Suppressor macrophage treated with lipopolysaccharide for 4 hours (primary cell): Measurements from ENCODE around the gene ACAA1.
"Not testable (repeated sequence)": the region's sequence is repeated elsewhere in the genome, so short reads cannot be mapped to it uniquely, and the experiment has no call there.

Source experiments
- DNase-seq: peaks from one replicate; pipeline ENCODE4 v3.0.0-alpha.2; 2020

ACAA1 gene

DNA sequence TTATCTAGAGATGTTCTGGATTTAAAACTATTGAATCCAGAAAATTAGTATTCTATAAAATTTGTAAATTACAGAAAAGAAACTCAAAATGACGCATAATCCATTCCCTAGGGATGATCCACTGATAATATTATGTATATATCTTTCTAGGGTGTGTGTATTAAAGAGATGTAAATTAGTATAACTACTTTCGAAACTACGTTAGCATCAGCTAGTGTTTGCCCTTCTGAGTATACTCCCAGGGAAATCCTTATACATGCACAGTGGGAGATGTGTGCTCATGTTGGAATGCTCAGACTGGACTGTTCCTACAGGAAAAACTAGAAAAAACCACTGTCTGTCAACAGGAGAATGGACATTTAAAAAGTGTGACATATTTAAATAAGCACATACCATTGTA is 36.4 kb downstream of the ACAA1 start:
- DNase-seq: no peak

DNA sequence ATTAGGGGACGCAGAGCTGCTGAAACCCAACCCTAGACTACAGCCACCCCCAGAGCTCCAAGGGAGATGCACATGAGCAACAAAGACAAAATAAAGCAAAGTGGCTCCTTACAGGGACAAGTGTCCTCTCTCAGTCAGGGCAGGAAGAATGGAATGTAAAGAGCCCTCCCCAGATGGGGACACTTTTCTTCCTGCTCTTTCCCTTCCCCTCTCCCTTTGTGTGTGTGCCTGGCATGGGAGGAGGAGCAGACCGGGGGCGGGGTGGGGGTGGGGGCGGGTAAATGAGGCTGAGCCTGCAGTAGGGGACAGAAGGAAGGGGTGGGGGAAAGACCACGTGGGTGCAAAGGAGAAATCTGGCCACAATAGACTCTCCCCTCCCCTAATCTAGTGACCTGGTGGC is 37.4 kb downstream of the ACAA1 start:
- DNase-seq: no peak

DNA sequence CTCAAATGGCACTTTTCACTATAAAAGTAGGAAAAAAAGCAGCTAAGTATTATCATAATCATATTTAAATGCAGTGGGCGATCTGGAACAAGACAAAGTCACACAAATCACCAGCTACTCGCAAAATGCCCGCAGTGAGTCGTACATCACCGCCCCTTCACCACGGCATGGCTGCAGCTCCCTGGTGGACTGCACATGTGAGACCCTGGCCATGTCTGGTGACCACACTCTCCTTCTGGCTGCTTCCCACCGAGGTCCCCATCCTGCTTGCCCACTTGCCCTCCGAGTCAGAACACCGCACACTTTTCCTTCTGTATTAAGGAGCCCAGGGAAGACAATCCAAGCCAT is 38.6 kb downstream of the ACAA1 start:
- no peak for DNase-seq

DNA sequence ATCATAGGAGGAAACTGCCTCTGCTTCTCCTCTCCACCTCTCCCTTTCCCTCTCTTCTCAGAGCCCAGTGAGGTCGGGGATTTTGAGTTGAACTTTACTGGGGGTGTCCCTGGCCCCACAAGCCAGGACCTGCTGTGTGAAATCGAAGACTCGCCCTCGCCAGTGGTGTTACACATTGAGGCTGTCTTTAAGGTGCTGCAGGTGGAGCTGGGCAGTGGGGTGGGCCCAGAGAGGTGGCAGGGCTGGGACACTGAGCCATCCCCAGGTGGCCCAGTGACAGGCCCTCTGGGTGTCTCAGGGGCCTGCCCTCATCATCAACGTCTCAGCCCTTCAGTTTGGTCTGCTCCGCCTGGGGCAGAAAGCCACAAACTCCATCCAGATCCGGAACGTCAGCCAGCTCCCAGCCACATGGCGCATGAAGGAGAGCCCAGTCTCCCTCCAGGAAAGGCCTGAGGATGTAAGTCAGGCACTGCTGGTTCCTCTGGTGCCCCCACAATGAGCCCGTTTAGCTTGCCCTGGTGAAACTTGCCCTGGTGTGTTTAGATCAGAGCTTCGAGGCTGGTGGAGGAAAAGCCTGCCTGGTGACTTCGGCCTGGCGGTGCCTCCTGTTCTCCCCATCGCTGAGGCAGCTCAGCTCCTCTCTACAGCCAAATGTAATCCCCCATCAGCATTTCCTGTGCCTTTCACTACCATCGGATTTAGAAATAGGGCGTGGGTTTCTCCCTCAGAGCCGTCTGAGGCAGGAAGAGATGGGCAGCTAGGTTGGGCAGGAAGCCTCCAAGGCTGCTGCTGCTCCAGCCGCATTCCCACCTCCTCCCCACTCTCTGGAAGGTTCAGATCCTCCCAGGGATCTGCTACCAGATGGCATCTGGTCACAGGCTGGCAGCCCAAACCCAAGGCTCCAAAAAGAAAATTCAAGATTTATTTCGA is 39.2 kb downstream of the ACAA1 start:
- no peak for DNase-seq

DNA sequence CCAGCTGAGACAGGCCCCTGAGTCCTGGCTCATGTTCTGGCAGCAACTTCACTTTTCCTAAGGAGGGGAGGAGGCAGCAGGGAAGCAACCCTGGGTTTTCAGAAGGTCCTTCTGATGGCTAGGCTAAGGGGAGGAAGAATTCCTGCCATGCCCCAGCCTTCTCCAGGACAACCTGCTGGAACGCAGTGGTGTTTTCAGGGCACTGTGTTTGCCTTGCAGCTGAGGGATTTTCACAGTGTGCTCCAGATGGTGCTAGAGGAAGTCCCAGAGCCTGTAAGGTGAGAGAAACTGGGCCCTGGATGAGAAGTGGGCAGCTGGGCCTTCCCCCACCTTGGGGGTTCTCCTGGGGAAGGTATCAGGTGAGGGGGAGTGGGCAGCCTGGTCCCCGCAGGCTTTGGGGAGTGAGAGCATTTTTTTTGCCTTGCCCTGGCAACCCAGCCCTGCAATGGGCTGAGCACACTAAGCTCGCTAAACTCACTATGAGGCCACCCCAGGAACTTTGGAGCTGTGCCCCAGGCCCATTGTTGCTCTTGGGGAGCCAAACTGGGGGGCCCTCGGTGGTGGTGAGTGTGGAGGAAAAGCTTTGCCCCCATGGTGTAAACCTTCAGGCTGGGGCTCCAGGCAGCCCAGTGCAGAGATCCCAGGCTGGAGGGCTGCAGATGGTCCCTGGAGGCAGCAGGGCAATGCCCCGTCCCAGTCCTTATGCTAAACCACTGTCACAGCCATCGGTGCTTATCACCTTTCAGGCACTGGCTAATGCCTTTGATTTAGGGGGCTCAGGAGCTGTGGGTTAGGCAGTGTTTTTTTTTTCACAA is 41.1 kb downstream of the ACAA1 start:
- no peak for DNase-seq

DNA sequence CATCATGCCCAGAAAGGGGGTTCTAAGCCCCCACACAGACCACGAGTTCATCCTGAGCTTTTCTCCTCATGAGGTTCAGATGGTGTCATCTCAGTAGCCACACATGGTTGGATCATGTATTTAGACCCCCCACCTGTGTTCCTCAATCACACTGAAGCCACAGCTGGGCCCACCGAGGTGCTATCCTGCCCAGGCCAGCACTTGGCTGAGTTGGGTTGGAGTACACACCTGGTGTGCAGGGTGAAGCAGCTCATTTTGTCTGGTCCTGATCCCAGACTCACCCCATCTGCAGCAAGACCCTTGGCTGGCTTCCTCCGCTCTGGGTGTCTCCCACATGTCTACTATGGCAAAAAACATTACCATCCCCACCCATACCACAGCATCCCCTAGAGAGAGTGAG is 41.9 kb downstream of the ACAA1 start:
- no peak for DNase-seq

DNA sequence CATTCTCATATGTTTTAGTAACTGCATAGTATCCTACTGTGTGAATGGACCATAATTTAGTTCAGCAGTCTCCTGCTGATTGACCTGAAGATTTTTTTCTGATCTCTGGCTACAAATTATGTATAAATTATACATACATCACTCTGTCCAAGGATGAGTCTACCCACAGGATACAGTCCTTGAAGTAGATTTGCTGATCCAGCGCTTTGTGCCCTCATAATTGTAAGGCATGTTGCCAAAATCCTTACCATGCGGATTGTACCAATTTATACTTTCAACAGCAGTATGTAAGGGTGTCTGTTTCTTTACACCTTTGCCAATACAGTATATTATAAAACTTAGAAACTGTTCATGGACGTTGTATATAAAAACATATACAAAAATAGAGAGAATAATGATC is 46.5 kb downstream of the ACAA1 start:
- no peak for DNase-seq

DNA sequence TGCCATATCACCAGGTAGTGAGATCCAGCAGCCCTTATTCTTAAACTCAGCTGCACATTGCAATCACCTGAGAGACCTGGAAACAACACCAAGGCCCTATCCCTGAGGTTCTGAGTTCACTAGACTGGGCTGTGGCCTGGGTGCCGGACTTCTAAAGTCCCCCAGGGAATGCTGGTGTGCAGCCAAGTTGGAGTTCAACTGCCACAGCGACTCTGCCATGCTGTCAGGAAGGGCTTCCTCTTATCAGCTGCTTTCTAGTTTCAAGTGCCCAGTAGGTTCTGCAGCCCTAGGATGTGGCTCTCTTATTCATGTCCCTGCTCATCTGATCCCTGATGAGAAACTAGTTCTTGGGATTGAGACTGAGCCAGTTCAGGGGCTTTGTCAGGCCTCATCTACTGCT is 47.8 kb downstream of the ACAA1 start:
- DNase-seq: no peak

DNA sequence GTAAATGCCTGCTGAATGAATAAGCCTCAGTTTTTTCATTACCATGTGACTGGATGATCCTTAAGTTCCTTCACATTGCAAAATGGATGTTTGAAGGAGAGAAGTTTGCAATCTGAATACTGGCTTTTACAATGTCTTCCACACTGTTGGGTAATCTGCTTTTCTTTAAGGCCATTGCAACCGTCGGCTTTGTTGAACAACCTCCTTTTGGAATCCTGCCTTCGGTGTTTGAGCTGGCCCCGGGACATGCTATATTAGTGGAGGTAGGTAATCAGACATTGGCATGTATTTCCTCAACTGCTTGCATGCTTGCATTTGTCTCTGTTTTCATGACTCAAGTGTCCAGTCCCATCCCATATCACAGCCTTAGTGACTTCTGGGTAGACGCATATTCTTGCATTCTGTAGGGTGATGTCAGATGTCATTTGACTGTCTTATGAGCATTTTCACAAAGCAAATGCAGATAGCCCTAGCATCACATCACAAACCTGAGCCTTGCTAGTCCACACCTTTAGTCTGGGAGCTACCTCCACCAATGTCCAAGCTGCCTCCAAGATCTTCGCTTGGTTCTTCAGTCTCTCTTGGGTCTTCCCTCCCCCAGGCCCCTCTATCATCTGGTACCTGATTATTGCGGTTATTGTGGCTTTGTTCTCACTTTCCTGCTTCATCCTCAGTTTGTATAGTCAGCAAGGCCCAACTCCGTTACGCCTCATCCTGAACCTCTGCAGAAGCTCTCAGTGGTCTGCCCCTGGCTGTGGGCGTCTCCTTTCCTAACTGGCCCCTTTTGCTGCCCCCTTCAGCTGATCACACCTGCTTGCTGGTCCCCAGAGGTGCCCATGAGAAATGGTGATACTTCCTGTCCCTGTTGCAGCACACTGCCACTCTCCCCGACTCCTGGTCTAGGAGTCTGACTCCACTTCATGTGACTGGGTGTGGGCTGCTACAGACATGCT is 48.5 kb downstream of the ACAA1 start:
- DNase-seq: no peak

DNA sequence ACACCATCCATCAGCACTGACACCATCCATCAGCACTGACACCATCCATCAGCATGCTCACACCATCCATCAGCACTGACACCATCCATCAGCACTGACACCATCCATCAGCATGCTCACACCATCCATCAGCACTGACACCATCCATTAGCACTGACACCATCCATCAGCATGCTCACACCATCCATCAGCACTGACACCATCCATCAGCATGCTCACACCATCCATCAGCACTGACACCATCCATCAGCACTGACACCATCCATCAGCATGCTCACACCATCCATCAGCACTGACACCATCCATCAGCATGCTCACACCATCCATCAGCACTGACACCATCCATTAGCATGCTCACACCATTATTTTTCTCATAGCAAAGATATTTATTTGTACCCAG is 49.6 kb downstream of the ACAA1 start:
- not testable (repeated sequence) for DNase-seq

DNA sequence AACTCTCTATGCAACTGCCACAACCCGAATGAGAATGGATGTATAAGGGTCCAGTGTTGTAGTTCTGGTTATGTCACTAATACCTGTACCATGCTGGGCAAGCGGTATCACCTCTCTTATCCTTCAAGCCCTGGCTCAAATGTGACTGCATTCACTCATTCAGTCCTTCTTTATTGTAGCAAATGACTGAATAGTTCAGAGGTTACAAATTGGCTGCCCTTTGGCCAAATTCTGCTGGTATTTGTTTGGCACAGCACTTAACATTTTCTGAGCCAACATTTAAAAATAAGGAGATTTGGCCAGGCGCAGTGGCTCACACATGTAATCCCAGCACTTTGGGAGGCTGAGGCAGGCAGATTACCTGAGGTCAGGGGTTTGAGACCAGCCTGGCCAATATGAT is 50.4 kb downstream of the ACAA1 start:
- no peak for DNase-seq

DNA sequence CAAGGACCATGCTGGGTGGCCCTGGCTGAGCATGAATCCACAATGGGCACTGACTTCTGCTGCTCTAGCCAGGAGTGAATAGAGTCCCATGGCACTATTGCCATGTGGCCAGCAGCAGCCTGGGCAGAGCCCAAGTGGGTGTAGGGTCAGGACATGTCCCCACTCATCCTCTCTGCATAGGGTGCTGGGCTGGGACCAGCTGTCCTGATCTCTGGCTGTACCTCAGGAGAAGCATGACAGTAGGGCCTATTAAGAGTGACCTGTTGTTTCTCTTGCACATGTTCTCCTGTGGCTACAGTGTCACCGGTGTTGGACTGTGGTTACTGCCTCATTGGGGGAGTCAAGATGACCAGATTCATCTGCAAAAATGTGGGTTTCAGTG is 51.0 kb downstream of the ACAA1 start:
- no peak for DNase-seq

DNA sequence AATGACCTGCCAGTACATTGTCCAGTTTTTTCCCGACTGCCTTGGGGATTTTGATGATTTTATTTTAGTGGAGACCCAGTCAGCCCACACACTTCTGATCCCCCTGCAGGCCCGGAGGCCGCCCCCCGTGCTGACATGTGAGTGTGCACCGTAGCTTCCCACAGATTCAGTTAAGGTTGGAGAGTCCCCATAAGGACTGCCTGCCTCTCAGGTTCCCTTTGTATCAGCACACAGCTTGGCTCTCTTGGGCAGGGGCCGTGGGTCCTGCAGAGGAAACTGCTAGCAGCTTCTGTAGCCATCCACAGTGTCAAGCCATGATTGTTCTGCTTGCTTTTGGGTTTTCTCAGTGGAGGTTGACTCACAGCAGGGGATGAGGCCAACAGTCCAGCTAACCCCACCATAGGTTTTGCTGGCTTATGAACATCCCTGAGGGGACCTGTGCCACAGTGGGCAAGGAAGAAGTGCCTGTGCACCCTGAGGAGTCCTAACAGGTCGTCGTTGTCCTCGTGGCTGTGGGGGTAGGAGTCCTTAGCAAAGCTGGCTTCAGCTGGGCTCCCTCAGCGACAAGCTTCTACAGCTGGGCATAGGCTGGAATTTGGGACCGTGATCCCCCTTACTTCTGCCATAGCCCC is 51.5 kb downstream of the ACAA1 start:
- DNase-seq: no peak

DNA sequence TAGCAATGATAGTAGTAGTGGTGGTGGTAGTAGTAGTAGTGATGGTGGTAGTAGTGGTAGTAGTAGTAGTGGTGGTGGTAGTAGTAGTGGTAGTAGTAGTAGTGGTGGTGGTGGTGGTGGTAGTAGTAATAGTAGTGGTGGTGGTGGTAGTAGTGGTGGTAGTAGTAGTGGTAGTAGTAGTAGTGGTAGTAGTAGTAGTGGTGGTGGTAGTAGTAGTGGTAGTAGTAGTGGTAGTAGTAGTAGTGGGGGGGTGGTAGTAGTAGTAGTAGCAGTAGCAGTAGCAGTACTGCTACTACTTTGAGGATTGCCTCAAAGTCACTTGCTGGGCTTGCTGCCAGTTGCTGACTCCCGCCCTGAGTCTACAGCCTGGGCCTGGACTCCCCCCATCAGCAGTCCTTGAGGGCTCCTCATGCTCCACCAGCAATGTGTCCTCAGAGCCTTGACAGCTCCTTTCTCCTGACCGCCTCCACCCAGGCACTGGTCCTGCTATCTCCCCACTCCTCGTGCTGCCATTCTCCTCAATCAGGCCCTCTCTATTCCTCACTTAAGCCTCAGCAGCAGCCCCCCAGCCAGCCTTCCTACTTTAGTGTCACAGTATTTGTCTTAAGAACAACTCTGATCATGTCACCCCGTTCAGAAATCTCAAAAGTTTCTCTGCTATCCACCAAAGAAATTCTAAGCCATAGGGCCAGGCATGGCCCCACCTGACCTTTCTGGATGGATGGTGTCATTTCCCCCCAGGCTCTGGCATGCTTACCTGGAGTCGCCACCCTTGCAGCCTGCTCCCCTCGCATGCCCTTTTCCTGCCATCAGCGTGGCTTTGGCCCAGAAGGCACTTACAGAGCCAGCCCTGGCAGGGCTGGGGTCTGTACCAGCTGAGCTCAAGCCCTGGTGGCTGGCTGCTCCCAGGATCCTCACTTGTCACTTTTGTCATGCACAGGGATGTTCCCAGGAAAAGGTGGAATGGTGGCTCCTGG is 52.3 kb downstream of the ACAA1 start:
- DNase-seq: no peak

DNA sequence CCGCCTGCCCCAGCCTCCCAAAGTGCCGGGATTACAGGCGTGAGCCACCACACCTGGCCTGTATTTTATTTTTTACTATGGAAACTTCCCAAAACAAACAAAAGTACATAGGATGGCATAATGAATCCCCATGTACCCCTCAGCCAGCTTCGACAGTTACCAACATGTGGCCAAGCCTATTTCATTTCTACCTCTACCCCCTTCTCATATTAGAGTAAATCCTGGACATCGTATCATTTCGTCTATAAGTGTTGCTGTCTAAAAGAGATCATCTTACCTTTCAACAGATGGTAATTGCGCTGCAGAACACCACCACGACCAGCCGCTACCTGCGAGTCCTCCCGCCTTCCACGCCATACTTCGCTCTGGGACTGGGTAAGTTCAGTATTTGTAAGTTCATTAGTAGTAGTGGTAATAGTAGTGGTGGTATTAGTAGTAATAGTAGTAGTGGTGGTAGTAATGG is 53.0 kb downstream of the ACAA1 start:
- DNase-seq: no peak

DNA sequence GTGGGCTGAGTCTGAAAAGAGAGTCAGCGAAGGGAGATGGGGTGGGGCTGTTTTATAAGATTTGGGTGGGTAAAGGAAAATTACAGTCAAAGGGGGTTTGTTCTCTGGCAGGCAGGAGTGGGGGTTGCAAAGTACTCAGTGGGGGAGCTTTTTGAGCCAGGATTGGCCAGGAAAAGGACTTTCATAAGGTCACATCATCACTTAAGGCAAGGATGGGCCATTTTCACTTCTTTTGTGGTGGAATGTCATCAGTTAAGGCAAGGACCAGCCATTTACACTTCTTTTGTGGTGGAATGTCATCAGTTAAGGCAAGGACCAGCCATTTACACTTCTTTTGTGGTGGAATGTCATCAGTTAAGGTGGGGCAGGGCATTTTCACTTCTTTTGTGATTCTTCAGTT is 53.7 kb downstream of the ACAA1 start:
- DNase-seq: not testable (repeated sequence)

DNA sequence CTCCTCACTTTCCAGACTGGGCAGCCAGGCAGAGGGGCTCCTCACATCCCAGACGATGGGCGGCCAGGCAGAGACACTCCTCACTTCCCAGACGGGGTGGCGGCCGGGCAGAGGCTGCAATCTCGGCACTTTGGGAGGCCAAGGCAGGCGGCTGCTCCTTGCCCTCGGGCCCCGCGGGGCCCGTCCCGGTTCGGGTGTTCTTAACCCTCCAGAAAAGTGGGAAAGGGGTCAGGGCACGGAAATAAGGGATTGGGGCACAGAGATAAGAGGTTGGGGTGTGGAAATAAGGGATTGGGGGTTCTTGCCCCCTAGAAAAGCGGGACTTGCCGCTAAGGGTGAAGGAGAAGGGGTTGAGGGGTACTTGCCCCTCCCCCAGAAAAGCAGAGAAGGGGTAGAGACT is 54.6 kb downstream of the ACAA1 start:
- DNase-seq: not testable (repeated sequence)

DNA sequence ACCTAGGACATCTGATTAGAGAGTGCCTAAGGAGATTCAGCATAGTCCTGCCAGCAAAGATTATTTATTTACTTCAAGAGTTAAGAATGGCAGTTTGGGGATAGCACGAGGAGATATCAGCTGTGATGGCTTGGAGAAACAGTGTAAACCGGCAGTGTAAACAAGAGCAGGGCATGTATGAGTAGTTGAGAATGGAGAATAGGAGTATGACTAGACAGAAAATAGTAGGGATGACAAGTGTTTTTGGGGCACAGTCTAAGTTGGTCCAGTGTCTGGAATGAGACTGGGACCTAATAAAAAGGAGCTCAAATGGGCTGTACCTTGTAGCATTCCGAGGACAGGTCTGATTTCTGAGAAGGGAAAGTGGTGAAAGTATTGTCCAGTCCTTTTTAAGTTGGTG is 59.9 kb downstream of the ACAA1 start:
- DNase-seq: not testable (repeated sequence)
